Kidney (tissue), 14 donors: ENCODE results near the gene PADI6. TPM values are rescaled to one million over a fixed set of nuclear protein-coding genes. Genes with fewer than 3 reads are reported as not detected.

Experiments used
- DNase-seq, 5 donors: peaks; one replicate each; pipeline ENCODE4 v3.0.0-alpha.2; 2013 to 2020
- FAIRE-seq: peaks from 2 replicates; lab custom pipeline; 2012; peaks lifted over from hg19 to GRCh38; lab: Jason Lieb, UNC
- H3K27ac ChIP-seq, 2 donors: one replicate each; pipeline ENCODE4 v1.7.0; 2013; ENCODE audit warnings: low read depth in 2 of 2, low read length in 2 of 2, inconsistent platforms in 1 of 2
- H3K27me3 ChIP-seq: one replicate; pipeline ENCODE4 v1.7.1; 2013; ENCODE audit warnings: low read length, inconsistent platforms; ENCODE audit not compliant: control insufficient read depth, insufficient read depth
- H3K36me3 ChIP-seq, 3 donors: one replicate each; pipeline versions ENCODE4 v1.7.0 to v1.7.1; 2013; ENCODE audit warnings: low read length in 3 of 3, control low read depth in 1 of 3, inconsistent platforms in 1 of 3; ENCODE audit not compliant: insufficient read depth in 3 of 3, control insufficient read depth in 2 of 3
- H3K4me1 ChIP-seq, 3 donors: one replicate each; pipeline versions ENCODE4 v1.7.0 to v1.7.1; 2013; ENCODE audit warnings: low read length in 3 of 3, inconsistent platforms in 1 of 3, low read depth in 1 of 3; ENCODE audit not compliant: control insufficient read depth in 2 of 3, insufficient read depth in 2 of 3
- H3K4me3 ChIP-seq, 3 donors: one replicate each; pipeline versions ENCODE4 v1.7.0 to v1.8.1; 2013; ENCODE audit warnings: low read length in 3 of 3, control low read depth in 1 of 3, inconsistent platforms in 1 of 3
- H3K9ac ChIP-seq, 3 donors: one replicate each; pipeline versions ENCODE4 v1.7.0 to v1.7.1; 2013; ENCODE audit warnings: low read length in 3 of 3, control low read depth in 1 of 3, inconsistent platforms in 1 of 3
- H3K9me3 ChIP-seq, 3 donors: one replicate each; pipeline versions ENCODE4 v1.7.0 to v1.7.1; 2013; ENCODE audit warnings: low read length in 3 of 3, control low read depth in 1 of 3, inconsistent platforms in 1 of 3; ENCODE audit not compliant: control insufficient read depth in 2 of 3, insufficient read depth in 1 of 3
- intact Hi-C: fragments of 100-400 bp; cut with DNase I; formaldehyde crosslinking; loops from one replicate; pipeline ENCODE4 v1.11.1; 2022
- polyA plus RNA-seq: library from polyadenylated mRNA; stranded (reverse); fragments of 350-450 nt; fragmentation: Illumina TruSeq; extraction: RNeasy Lipid Tissue Mini Kit (QIAGEN cat#74804); gene quantifications from one replicate; pipeline ENCODE4 v1.2.3, GENCODE V29; 2014; ENCODE audit warnings: low read depth, low replicate concordance; ENCODE audit not compliant: insufficient read depth
- total RNA-seq: library from RNA; stranded (reverse); fragmentation: NEBNext Ultra II Directional; extraction: Animal tissue kit (Norgen Biotek cat#: 25700); gene quantifications from one replicate; pipeline ENCODE4 v1.2.1, GENCODE V29; 2021
- TF ChIP-seq, protein P1 (sequence below): IDR thresholded peaks from 3 replicates; pipeline ENCODE4 v1.5.1; 2012; ENCODE audit warnings: mild to moderate bottlenecking, moderate library complexity, borderline replicate concordance; ENCODE audit not compliant: insufficient read depth; ENCODE audit errors: extremely low read depth
- donor health status: control.
- donor health status: control.
- donor health status: control.
- donor health status: control.
- donor health status: control.
- donor health status: DM: yes; HTN: yes; CAD: no.
- donor health status: Normal renal cell carcinoma (clear cell type).

Gene PADI6
- total and polyA plus RNA-seq, 2 donors from 2014 or later = not detected

- Histone ChIP-seq H3K27me3 (no peaks in the 10 kb centered on the region), H3K4me3 (no peak overlapping the region), H3K9ac (no peak overlapping the region), H3K9me3 (no peaks in the 10 kb centered on the region), H3K4me1 (no peaks in the 10 kb centered on the region), H3K36me3 (no peaks in the 10 kb centered on the region), H3K27ac (no peak overlapping the region)
- DNase-seq (no peak), FAIRE-seq (no peak)
- intact Hi-C loops = no loop called here
- TF ChIP-seq, protein P1, sequence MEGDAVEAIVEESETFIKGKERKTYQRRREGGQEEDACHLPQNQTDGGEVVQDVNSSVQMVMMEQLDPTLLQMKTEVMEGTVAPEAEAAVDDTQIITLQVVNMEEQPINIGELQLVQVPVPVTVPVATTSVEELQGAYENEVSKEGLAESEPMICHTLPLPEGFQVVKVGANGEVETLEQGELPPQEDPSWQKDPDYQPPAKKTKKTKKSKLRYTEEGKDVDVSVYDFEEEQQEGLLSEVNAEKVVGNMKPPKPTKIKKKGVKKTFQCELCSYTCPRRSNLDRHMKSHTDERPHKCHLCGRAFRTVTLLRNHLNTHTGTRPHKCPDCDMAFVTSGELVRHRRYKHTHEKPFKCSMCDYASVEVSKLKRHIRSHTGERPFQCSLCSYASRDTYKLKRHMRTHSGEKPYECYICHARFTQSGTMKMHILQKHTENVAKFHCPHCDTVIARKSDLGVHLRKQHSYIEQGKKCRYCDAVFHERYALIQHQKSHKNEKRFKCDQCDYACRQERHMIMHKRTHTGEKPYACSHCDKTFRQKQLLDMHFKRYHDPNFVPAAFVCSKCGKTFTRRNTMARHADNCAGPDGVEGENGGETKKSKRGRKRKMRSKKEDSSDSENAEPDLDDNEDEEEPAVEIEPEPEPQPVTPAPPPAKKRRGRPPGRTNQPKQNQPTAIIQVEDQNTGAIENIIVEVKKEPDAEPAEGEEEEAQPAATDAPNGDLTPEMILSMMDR = no peak
Measured at GRCh38 chr1:17333081-17333480, 38.9 kb upstream of the PADI6 start.

- H3K4me3 ChIP-seq = no peak overlapping the region
Measured at GRCh38 chr1:17335821-17336710, 35.9 kb upstream of the PADI6 start.

GRCh38 chr1:17338706-17339493 is 33.1 kb upstream of the PADI6 start:
- no peak overlapping the region for H3K4me3 ChIP-seq
- H3K9me3 ChIP-seq = no peaks in the 10 kb centered on the region
- H3K9ac ChIP-seq = no peak overlapping the region
- FAIRE-seq = no peak
- DNase-seq = no peak
- H3K27ac ChIP-seq = no peak overlapping the region
- no peaks in the 10 kb centered on the region for H3K36me3 ChIP-seq
- H3K4me1 ChIP-seq = no peaks in the 10 kb centered on the region
- intact Hi-C loops = no loop called here
- no peaks in the 10 kb centered on the region for H3K27me3 ChIP-seq
- TF ChIP-seq, protein P1 = no peak

More at GRCh38 chr1:17335821-17336710, 35.9 kb upstream of the PADI6 start:
- DNase-seq (peak in 4 of 5 donors; percentile 67 to 77 (median 70)), FAIRE-seq (no peak)
- Histone ChIP-seq H3K4me1 (no peaks in the 10 kb centered on the region), H3K9me3 (no peaks in the 10 kb centered on the region), H3K9ac (no peak overlapping the region), H3K27me3 (no peaks in the 10 kb centered on the region), H3K27ac (no peak overlapping the region), H3K36me3 (no peaks in the 10 kb centered on the region)
- TF ChIP-seq, protein P1 = peak; percentile 55
- intact Hi-C loops = no loop called here
